Spleen (tissue), 11 donors: ENCODE results near the gene CMIP. TPM values are rescaled to one million over a fixed set of nuclear protein-coding genes. Genes with fewer than 3 reads are reported as not detected.

Source experiments
- DNase-seq: peaks from one replicate; pipeline ENCODE4 v3.0.0-alpha.2; 2020
- H3K27ac ChIP-seq, 8 donors: fragments of 200-600 bp; sonication (generic) in 7 of 8; 1 replicate in 4 of 8; 2 replicates in 4 of 8; pipeline versions ENCODE4 v1.5.0 to v1.8.0; 2016 to 2021; ENCODE audit warnings: inconsistent platforms in 4 of 8, mild to moderate bottlenecking in 4 of 8, moderate library complexity in 1 of 8
- H3K27me3 ChIP-seq, 7 donors: fragments of 200-600 bp; sonication (generic) in 6 of 7; replicated peaks in 1 of 7; 1 replicate in 4 of 7; 2 replicates in 3 of 7; pipeline versions ENCODE4 v1.5.0 to v1.8.0; 2016 to 2021; ENCODE audit warnings: inconsistent platforms in 3 of 7, mild to moderate bottlenecking in 1 of 7
- H3K36me3 ChIP-seq, 6 donors: fragments of 200-600 bp; sonication (generic) in 5 of 6; 1 replicate in 4 of 6; 2 replicates in 2 of 6; pipeline versions ENCODE4 v1.5.0 to v1.8.0; 2016 to 2021; ENCODE audit warnings: inconsistent platforms in 2 of 6
- H3K4me1 ChIP-seq, 6 donors: fragments of 200-600 bp; sonication (generic) in 5 of 6; 1 replicate in 3 of 6; 2 replicates in 3 of 6; pipeline versions ENCODE4 v1.5.0 to v1.8.0; 2016 to 2021; ENCODE audit warnings: inconsistent platforms in 3 of 6
- H3K4me3 ChIP-seq, 8 donors: fragments of 200-600 bp; sonication (generic) in 7 of 8; 1 replicate in 4 of 8; 2 replicates in 4 of 8; pipeline versions ENCODE4 v1.5.0 to v1.8.0; 2016 to 2021; ENCODE audit warnings: inconsistent platforms in 4 of 8, mild to moderate bottlenecking in 4 of 8, moderate library complexity in 2 of 8
- H3K9me3 ChIP-seq, 8 donors: fragments of 200-600 bp; sonication (generic) in 7 of 8; 1 replicate in 4 of 8; 2 replicates in 4 of 8; pipeline versions ENCODE4 v1.5.0 to v1.8.0; 2016 to 2021; ENCODE audit warnings: inconsistent platforms in 4 of 8
- CTCF ChIP-seq, 11 experiments: fragments of 200-600 bp in 7 of 11; fragments of 450-650 bp in 4 of 11; sonication (generic) in 4 of 11; IDR thresholded peaks in 8 of 11; conservative IDR thresholded peaks in 3 of 11; 1 replicate in 7 of 11; 2 replicates in 4 of 11; pipeline versions ENCODE4 v1.4.0 to v1.8.0; 2016 to 2021; ENCODE audit warnings: antibody characterized with exemption in 11 of 11, inconsistent platforms in 4 of 11, mild to moderate bottlenecking in 1 of 11
- POLR2A ChIP-seq, 3 donors: fragments of 450-650 bp; IDR thresholded peaks; one replicate each; pipeline ENCODE4 v1.5.1; 2017; ENCODE audit warnings: antibody characterized with exemption in 3 of 3, mild to moderate bottlenecking in 1 of 3
- POLR2AphosphoS5 ChIP-seq, 3 donors: sonication (generic); formaldehyde crosslinking; IDR thresholded peaks; one replicate each; pipeline ENCODE4 v1.5.1; 2017; ENCODE audit warnings: antibody characterized with exemption in 3 of 3
- WGBS, 5 donors: extraction: QIAGEN DNeasy Blood & Tissue Kit in 3 of 5; methylation state at CpG; one replicate each; pipeline versions ENCODE4 v1.1.5 to v1.1.7; 2013 to 2018; 5-methylcytosine and 5-hydroxymethylcytosine counted together
- intact Hi-C: fragments of 100-400 bp; cut with DNase I; formaldehyde crosslinking; loops from one replicate; pipeline ENCODE4 v1.15.0; 2023; ENCODE audit warnings: low total_unique reads
- polyA plus RNA-seq, 3 donors: library from polyadenylated mRNA; stranded (reverse); fragments of 200-250 nt; gene quantifications; one replicate each; pipeline ENCODE4 v1.2.1, GENCODE V29; 2013
- total RNA-seq, 7 donors: library from RNA; depleted of rRNA in 3 of 7; stranded (reverse); fragments of >200 nt in 3 of 7; fragmentation: NEBNext Ultra II Directional in 4 of 7; extraction: Animal tissue kit (Norgen Biotek cat#: 25700) in 4 of 7; gene quantifications; one replicate each; pipeline versions ENCODE4 v1.1.0 to v1.2.1, GENCODE V29; 2016 to 2021
- donor health status: healthy with polysubstance abuse.
- donor health status: DM: no; HTN: no; CAD: no; lungs with moderate emphysema.
- donor health status: DM: no; HTN: no; CAD: no.
- donor health status: Bipolar disorder and iron deficiency.
- donor health status: healthy.
- donor health status: DM: no; HTN: no; CAD: no.
- donor health status: DM: yes; HTN: yes; CAD: no.

Gene CMIP
- total and polyA plus RNA-seq, 10 donors = 6.0 to 107 (median 63.6) TPM

- TF ChIP-seq POLR2AphosphoS5 (IDR thresholded peaks at IDR 0.05) = no peak
- TF ChIP-seq POLR2A (IDR thresholded peaks at IDR 0.05) = no peak
- no peak for TF ChIP-seq CTCF (IDR thresholded peaks at IDR 0.05 in 8 of 11, conservative IDR thresholded peaks at IDR 0.05 in 3 of 11)
- H3K36me3 ChIP-seq = no peaks in the 10 kb centered on the region
- no peaks in the 10 kb centered on the region for H3K9me3 ChIP-seq
- peaks cover 0 to 4% (median 0%) of the 10 kb centered on the region in 7 donors for H3K27me3 ChIP-seq
- intact Hi-C loops = no loop called here
- 86 to 91% (median 87%) methylated on average over 6 of the region's 6 CpGs for WGBS, 5 donors
- peaks cover 0 to 27% (median 6%) of the 10 kb centered on the region in 6 donors for H3K4me1 ChIP-seq
- DNase-seq = no peak
- no peak overlapping the region for H3K27ac ChIP-seq
- H3K4me3 ChIP-seq = no peak overlapping the region
Observed at GRCh38 chr16:81436386-81436785, 8.2 kb upstream of the CMIP start.

GRCh38 chr16:81437865-81438264, 6.7 kb upstream of the CMIP start:
- H3K27ac ChIP-seq = no peak overlapping the region
- no peak for TF ChIP-seq CTCF (IDR thresholded peaks at IDR 0.05 in 8 of 11, conservative IDR thresholded peaks at IDR 0.05 in 3 of 11)
- no peak for TF ChIP-seq POLR2AphosphoS5 (IDR thresholded peaks at IDR 0.05)
- no peak for TF ChIP-seq POLR2A (IDR thresholded peaks at IDR 0.05)
- peaks cover 0 to 4% (median 0%) of the 10 kb centered on the region in 7 donors for H3K27me3 ChIP-seq
- H3K36me3 ChIP-seq = no peaks in the 10 kb centered on the region
- H3K9me3 ChIP-seq = no peaks in the 10 kb centered on the region
- H3K4me1 ChIP-seq = peaks cover 0 to 24% (median 2%) of the 10 kb centered on the region in 6 donors
- intact Hi-C loops = no loop called here
- DNase-seq = no peak
- H3K4me3 ChIP-seq = no peak overlapping the region
- 45 to 64% (median 57%) methylated on average over 10 of the region's 10 CpGs for WGBS, 5 donors

- TF ChIP-seq CTCF (IDR thresholded peaks at IDR 0.05 in 8 of 11, conservative IDR thresholded peaks at IDR 0.05 in 3 of 11) (no peak), POLR2A (IDR thresholded peaks at IDR 0.05) (no peak), POLR2AphosphoS5 (IDR thresholded peaks at IDR 0.05) (no peak)
- H3K27me3 ChIP-seq = peaks cover 0 to 4% (median 0%) of the 10 kb centered on the region in 7 donors
- H3K36me3 ChIP-seq = no peaks in the 10 kb centered on the region
- WGBS, 5 donors = 81 to 85% (median 83%) methylated on average over 21 of the region's 21 CpGs
- DNase-seq = no peak
- H3K4me3 ChIP-seq = no peak overlapping the region
- no peak overlapping the region for H3K27ac ChIP-seq
- intact Hi-C loops = loop anchor here (10.0 kb wide), 1 partner anchor 174 kb away; no protein-coding TSS in a partner anchor
- H3K9me3 ChIP-seq = no peaks in the 10 kb centered on the region
- H3K4me1 ChIP-seq = peaks cover 0 to 39% (median 5%) of the 10 kb centered on the region in 6 donors
Observed at GRCh38 chr16:81440888-81441761, 3.5 kb upstream of the CMIP start.
